Muscle of leg (tissue), 11 donors: Measurements from ENCODE around the gene SIX5. TPM values are rescaled to one million over a fixed set of nuclear protein-coding genes. Genes with fewer than 3 reads are reported as not detected.

Experiments used
- DNase-seq: peaks from one replicate; pipeline ENCODE4 v3.0.0; 2013
- H3K27ac ChIP-seq: one replicate; pipeline ENCODE4 v1.5.1; 2013; ENCODE audit warnings: mild to moderate bottlenecking, low read length, control low read depth
- H3K27me3 ChIP-seq: one replicate; pipeline ENCODE4 v1.6.1; 2013; ENCODE audit warnings: low read length; ENCODE audit not compliant: control insufficient read depth, insufficient read depth
- H3K36me3 ChIP-seq: one replicate; pipeline ENCODE4 v1.6.1; 2013; ENCODE audit warnings: low read length; ENCODE audit not compliant: control insufficient read depth, insufficient read depth
- H3K4me1 ChIP-seq: one replicate; pipeline ENCODE4 v1.6.1; 2013; ENCODE audit warnings: low read length; ENCODE audit not compliant: control insufficient read depth, insufficient read depth
- H3K4me3 ChIP-seq: one replicate; pipeline ENCODE4 v1.5.1; 2013; ENCODE audit warnings: low read length, control low read depth
- H3K9me3 ChIP-seq: replicated peaks from 2 replicates; pipeline ENCODE4 v1.6.1; 2013; ENCODE audit warnings: low read depth, low read length; ENCODE audit not compliant: control insufficient read depth
- WGBS: methylation state at CpG from one replicate; pipeline ENCODE4 v1.1.5; 2013; ENCODE audit warnings: missing lambda C conversion rate; ENCODE audit not compliant: insufficient coverage; 5-methylcytosine and 5-hydroxymethylcytosine counted together
- polyA plus RNA-seq, 8 donors: library from polyadenylated mRNA; unstranded; fragments of 120-200 nt; gene quantifications; one replicate each; pipeline versions ENCODE4 v1.2.1 to v1.2.3, GENCODE V29; 2013; ENCODE audit warnings: inconsistent platforms in 1 of 8, low replicate concordance in 1 of 8; ENCODE audit not compliant: insufficient read length in 8 of 8, insufficient read depth in 1 of 8
- total RNA-seq: library from RNA; stranded (reverse); fragments of 120-200 nt; gene quantifications from one replicate; pipeline ENCODE4 v1.2.4, GENCODE V29; 2013

The SIX5 gene
- total and polyA plus RNA-seq, 9 donors: 14.9 to 31.9 (median 24.3) TPM

GRCh38 chr19:45793876-45794275, 24.8 kb upstream of the SIX5 start:
- H3K9me3 ChIP-seq: no peaks in the 10 kb centered on the region
- H3K36me3 ChIP-seq: peaks cover 14% of the 10 kb centered on the region
- 58% methylated on average over 5 of the region's 6 CpGs for WGBS
- DNase-seq: no peak
- no peak overlapping the region for H3K27ac ChIP-seq
- H3K27me3 ChIP-seq: peaks cover 2% of the 10 kb centered on the region
- H3K4me1 ChIP-seq: peaks cover 24% of the 10 kb centered on the region
- H3K4me3 ChIP-seq: no peak overlapping the region

GRCh38 chr19:45793178-45793564, 24.1 kb upstream of the SIX5 start:
- DNase-seq: no peak
- Histone ChIP-seq H3K9me3 (no peaks in the 10 kb centered on the region), H3K27ac (peak overlapping the region; percentile 81), H3K36me3 (peaks cover 21% of the 10 kb centered on the region), H3K27me3 (peaks cover 2% of the 10 kb centered on the region), H3K4me1 (peaks cover 23% of the 10 kb centered on the region), H3K4me3 (peak overlapping the region; percentile 23)
- 38% methylated on average over 3 of the region's 3 CpGs for WGBS

GRCh38 chr19:45792470-45793177, 23.6 kb upstream of the SIX5 start, which contains the start of gene DMWD:
Gene DMWD (minus strand): TSS chr19:45792845. CDS start chr19:45792756, 89 bp downstream.
- peak within 1 kb of the TSS; percentile 85 for H3K4me3 ChIP-seq
- WGBS: under 1% methylated on average over 86 of the region's 86 CpGs
- H3K27me3 ChIP-seq: peaks cover 4% of the 10 kb centered on the region
- peaks cover 25% of the 10 kb centered on the region for H3K36me3 ChIP-seq
- H3K9me3 ChIP-seq: no peaks in the 10 kb centered on the region
- H3K27ac ChIP-seq: peak within 1 kb of the TSS; percentile 81
- H3K4me1 ChIP-seq: peaks cover 23% of the 10 kb centered on the region
- peak; percentile 99 for DNase-seq

GRCh38 chr19:45791744-45792469, 22.9 kb upstream of the SIX5 start:
- Histone ChIP-seq H3K4me1 (peaks cover 23% of the 10 kb centered on the region), H3K9me3 (no peaks in the 10 kb centered on the region), H3K27me3 (peaks cover 4% of the 10 kb centered on the region), H3K4me3 (peak overlapping the region; percentile 85), H3K36me3 (peaks cover 30% of the 10 kb centered on the region), H3K27ac (peak overlapping the region; percentile 67)
- 3% methylated on average over 31 of the region's 31 CpGs for WGBS
- no peak for DNase-seq

GRCh38 chr19:45790942-45791341, 21.9 kb upstream of the SIX5 start:
- DNase-seq: no peak
- H3K27me3 ChIP-seq: peaks cover 4% of the 10 kb centered on the region
- H3K4me3 ChIP-seq: no peak overlapping the region
- WGBS: 87% methylated on average over 5 of the region's 8 CpGs
- peaks cover 40% of the 10 kb centered on the region for H3K36me3 ChIP-seq
- peaks cover 24% of the 10 kb centered on the region for H3K4me1 ChIP-seq
- no peak overlapping the region for H3K27ac ChIP-seq
- H3K9me3 ChIP-seq: no peaks in the 10 kb centered on the region

- peaks cover 41% of the 10 kb centered on the region for H3K4me1 ChIP-seq
- H3K36me3 ChIP-seq: peaks cover 57% of the 10 kb centered on the region
These were observed 20.2 kb upstream of the SIX5 start for GRCh38 chr19:45789035-45789786.

GRCh38 chr19:45786533-45786894, 17.5 kb upstream of the SIX5 start:
- peaks cover 57% of the 10 kb centered on the region for H3K36me3 ChIP-seq

More at GRCh38 chr19:45789035-45789786, 20.2 kb upstream of the SIX5 start:
- Histone ChIP-seq H3K27ac (no peak overlapping the region), H3K27me3 (peaks cover 2% of the 10 kb centered on the region), H3K9me3 (no peaks in the 10 kb centered on the region), H3K4me3 (no peak overlapping the region)
- DNase-seq: no peak
- 80% methylated on average over 6 of the region's 15 CpGs for WGBS

GRCh38 chr19:45785781-45786532, 16.9 kb upstream of the SIX5 start:
- no peaks in the 10 kb centered on the region for H3K9me3 ChIP-seq
- H3K36me3 ChIP-seq: peaks cover 61% of the 10 kb centered on the region
- 90% methylated on average over 50 of the region's 57 CpGs for WGBS
- DNase-seq: no peak
- H3K27ac ChIP-seq: peak overlapping the region; percentile 96
- H3K27me3 ChIP-seq: peaks cover 5% of the 10 kb centered on the region
- H3K4me3 ChIP-seq: no peak overlapping the region
- peaks cover 54% of the 10 kb centered on the region for H3K4me1 ChIP-seq

More at GRCh38 chr19:45786533-45786894, 17.5 kb upstream of the SIX5 start:
- DNase-seq: no peak
- WGBS: 88% methylated on average over 18 of the region's 21 CpGs
- Histone ChIP-seq H3K9me3 (no peaks in the 10 kb centered on the region), H3K27ac (no peak overlapping the region), H3K4me1 (peaks cover 54% of the 10 kb centered on the region), H3K4me3 (no peak overlapping the region), H3K27me3 (peaks cover 5% of the 10 kb centered on the region)

- Histone ChIP-seq H3K36me3 (peaks cover 62% of the 10 kb centered on the region), H3K27ac (peak overlapping the region; percentile 96), H3K27me3 (peaks cover 7% of the 10 kb centered on the region), H3K9me3 (no peaks in the 10 kb centered on the region), H3K4me3 (no peak overlapping the region), H3K4me1 (peaks cover 58% of the 10 kb centered on the region)
- WGBS: 44% methylated on average over 5 of the region's 5 CpGs
- DNase-seq: no peak
These were observed 16.0 kb upstream of the SIX5 start for GRCh38 chr19:45785097-45785496.
